PC-9 (cell line): ENCODE results near the gene MCMBP.
"Not testable (repeated sequence)": the region's sequence is repeated elsewhere in the genome, so short reads cannot be mapped to it uniquely, and the experiment has no call there.

Experiments used
- EZH2 ChIP-seq: fragments of 200-600 bp; sonication (generic); IDR thresholded peaks from 2 replicates; pipeline ENCODE4 v1.8.0; 2017; ENCODE audit warnings: antibody characterized with exemption, low read depth
- TF ChIP-seq, protein P1 (sequence below): fragments of 200-600 bp; sonication (generic); conservative IDR thresholded peaks from 2 replicates; pipeline ENCODE4 v1.6.1; 2017; ENCODE audit warnings: mixed run types, antibody characterized with exemption, mild to moderate bottlenecking, moderate library complexity

DNA sequence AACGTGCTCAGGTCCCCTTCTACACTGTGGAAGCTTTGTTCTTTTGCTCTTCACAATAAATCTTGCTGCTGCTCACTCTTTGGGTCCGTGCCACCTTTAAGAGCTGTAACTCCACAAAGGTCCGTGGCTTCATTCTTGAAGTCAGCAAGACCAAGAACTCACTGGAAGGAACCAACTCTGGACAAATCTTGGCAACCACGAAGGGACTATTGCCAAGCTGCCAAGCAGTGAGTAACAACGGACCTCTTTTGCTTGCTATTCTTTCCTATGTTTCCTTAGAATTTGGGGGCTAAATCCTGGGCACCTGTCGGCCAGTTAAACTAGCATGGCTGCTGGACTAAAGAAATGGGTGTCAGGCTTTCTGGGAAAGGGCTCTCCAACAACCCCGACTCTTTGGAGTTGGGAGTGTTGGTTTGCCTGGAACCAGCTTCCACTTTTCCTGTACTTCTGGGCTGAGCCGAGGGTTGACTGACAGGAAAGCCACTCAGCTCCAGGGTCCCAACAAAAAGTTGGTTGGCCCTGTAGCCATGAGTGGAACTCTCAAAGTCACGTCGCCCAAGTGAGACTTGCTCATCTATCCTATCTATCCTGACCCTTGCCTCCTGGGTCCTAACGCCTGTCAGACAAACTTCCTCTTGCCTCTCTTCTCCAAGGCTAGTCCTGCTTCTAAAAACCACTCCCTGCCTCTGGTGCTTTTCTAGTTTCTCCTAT lies 11.4 kb upstream of the MCMBP start:
- TF ChIP-seq, protein P1, sequence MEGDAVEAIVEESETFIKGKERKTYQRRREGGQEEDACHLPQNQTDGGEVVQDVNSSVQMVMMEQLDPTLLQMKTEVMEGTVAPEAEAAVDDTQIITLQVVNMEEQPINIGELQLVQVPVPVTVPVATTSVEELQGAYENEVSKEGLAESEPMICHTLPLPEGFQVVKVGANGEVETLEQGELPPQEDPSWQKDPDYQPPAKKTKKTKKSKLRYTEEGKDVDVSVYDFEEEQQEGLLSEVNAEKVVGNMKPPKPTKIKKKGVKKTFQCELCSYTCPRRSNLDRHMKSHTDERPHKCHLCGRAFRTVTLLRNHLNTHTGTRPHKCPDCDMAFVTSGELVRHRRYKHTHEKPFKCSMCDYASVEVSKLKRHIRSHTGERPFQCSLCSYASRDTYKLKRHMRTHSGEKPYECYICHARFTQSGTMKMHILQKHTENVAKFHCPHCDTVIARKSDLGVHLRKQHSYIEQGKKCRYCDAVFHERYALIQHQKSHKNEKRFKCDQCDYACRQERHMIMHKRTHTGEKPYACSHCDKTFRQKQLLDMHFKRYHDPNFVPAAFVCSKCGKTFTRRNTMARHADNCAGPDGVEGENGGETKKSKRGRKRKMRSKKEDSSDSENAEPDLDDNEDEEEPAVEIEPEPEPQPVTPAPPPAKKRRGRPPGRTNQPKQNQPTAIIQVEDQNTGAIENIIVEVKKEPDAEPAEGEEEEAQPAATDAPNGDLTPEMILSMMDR = not testable (repeated sequence)
- not testable (repeated sequence) for TF ChIP-seq EZH2
